NCI-H1092 treated with DMSO at 0.1 percent for 48 hours (cell line): Measurements from ENCODE around the gene PCNX1.
A peak's percentile ranks its signal among the peaks of the same experiment; 100 is the strongest.
"Not testable (repeated sequence)": the region's sequence is repeated elsewhere in the genome, so short reads cannot be mapped to it uniquely, and the experiment has no call there.

Experiments used
- DNase-seq: peaks from one replicate; lab custom pipeline; 2025; lab: John Stamatoyannopoulos, UW

PCNX1 gene

DNA sequence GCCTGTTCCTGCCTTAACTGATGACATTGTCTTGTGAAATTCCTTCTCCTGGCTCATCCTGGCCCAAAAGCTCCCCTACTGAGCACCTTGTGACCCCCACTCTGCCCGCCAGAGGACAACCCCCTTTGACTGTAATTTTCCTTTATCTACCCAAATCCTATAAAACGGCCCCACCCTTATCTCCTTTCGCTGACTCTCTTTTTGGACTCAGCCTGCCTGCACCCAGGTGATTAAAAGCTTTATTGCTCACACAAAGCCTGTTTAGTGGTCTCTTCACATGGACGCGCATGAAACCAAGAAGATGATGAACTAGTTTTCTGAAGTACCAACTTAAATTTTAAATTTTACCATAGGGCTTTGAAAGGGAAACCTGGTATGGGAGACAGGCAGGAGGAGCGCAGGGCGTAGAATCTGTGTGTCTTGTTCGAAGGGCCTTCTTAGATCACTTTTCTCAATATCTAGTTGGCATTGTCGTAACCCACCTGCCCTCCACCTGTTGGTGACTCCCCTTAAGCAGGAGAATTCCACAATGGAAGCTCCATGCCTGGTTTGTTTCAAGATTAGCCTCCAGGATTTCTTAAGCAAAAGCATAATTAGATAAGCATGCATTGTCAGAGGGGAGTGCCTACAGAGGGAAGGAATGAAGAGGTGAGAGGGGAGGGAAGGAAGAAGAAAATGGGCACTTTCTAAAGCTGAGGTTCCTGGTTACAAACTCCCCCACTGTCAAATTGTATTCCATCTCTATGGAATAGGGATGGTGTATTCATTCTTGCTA is 222.6 kb downstream of the PCNX1 start:
- not testable (repeated sequence) for DNase-seq

DNA sequence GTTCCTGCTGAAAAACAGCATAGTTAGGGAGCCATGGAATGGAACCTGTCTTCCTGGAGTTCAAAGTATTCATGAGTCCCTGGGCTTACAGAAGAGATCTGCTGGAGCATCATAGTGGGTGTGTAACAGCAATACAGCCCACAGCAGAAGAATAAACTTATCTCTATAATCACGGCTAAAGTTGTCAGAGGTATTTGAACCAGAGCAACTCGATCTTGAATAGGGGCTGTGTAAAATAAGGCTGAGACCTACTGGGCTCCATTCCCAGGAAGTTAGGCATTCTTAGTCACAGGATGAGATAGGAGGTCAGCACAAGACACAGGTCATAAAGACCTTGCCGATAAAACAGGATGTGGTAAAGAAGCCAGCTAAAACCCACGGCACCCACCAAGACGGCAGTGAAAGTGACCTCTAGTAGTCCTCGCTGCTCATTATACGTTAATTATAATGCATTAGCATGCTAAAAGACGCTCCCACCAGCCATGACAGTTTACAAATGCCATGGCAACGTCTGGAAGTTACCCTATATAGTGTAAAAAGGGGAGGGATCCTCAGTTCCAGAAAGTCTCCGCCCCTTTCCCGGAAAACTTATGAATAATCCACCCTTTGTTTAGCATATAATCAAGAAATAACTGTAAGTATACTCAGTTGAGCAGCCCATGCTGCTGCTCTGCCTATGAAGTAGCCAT is 223.4 kb downstream of the PCNX1 start:
- no peak for DNase-seq

DNA sequence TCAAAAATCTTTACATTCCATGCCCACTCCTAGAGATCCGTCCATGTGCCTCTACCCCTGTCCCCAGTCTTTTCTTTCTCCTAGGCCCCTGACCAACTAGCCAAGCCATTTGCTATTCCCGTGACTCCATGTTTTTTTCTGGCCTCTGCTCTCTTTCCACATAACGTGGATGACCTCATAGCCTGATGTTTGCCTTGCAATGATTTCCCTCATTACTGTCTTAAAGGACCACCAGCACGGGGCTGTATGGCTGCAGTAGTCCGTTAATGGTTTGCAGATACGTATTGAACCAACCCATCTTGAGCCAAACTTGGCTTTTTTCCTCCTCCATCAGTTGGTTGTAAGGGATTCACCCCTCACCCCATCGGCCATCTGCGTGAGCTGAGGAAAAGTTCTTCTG is 226.0 kb downstream of the PCNX1 start:
- no peak for DNase-seq

DNA sequence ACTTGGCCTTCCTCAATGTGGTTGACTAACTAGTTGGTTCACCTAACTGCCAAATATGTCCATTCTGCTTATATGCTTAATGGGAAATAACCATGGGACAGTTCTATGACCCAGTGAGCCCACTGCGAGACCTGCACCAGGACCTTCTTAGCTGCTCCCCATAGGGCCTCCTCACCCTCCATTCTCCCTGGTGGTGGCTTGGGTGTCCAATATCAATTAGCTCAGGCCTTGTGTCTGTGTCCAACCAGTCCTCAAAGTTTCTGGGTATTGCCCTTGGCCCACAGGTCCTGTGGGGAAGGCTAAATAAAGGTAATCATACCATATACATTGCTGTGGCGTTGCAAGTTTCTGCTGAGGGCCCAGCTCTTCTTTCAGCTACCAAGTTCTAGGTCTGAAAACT is 228.2 kb downstream of the PCNX1 start:
- DNase-seq: no peak

DNA sequence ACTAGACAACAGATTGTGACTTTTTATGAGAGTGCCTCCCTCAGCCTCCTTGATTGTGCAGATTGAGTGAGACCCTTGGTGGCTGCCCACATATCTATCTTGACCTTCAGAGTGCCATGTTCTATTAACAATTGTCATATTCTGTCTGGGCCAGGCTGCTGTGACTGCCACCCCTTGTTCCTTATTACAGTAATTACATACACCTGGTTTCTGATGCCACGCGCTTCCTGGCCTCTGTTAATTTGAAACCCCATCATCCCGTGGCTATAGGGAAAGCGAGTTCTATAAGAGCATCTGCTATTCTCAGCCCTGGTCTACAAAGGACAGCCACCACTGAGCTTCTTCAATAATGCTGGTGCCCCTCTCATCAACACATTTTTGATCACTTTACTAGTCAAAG is 228.7 kb downstream of the PCNX1 start:
- DNase-seq: no peak

DNA sequence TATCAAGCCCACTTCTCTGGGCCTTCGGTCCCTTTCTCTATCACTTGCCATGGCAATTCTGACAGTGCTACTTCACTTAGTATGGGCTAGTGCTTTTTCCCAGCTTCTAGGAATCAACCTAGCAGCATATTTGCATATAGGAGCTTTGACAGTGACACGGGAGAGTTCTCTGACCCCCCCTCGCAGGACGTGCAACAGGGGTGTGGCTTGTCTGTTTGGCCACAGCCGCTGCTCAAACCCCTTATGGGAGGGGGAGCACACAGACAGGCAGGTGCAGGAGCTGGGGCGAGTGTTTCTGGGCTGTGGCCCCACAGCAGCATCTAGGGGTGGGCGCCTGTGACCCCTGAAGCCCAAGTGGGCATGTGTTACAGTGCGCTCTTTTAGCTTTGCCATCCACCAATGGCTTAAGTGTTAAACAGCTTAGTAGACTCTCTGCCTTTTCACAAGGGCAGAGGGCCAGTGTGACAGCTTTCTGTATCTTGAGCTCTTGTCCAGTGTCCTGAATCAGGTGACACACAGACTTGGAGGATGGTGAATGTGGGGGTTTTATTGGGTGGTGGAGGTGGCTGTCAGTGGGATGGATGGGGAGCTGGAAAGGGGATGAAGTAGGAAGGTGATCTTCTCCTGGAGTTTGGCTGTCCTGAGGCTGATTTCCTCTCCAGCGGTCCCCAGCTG is 229.3 kb downstream of the PCNX1 start:
- no peak for DNase-seq

DNA sequence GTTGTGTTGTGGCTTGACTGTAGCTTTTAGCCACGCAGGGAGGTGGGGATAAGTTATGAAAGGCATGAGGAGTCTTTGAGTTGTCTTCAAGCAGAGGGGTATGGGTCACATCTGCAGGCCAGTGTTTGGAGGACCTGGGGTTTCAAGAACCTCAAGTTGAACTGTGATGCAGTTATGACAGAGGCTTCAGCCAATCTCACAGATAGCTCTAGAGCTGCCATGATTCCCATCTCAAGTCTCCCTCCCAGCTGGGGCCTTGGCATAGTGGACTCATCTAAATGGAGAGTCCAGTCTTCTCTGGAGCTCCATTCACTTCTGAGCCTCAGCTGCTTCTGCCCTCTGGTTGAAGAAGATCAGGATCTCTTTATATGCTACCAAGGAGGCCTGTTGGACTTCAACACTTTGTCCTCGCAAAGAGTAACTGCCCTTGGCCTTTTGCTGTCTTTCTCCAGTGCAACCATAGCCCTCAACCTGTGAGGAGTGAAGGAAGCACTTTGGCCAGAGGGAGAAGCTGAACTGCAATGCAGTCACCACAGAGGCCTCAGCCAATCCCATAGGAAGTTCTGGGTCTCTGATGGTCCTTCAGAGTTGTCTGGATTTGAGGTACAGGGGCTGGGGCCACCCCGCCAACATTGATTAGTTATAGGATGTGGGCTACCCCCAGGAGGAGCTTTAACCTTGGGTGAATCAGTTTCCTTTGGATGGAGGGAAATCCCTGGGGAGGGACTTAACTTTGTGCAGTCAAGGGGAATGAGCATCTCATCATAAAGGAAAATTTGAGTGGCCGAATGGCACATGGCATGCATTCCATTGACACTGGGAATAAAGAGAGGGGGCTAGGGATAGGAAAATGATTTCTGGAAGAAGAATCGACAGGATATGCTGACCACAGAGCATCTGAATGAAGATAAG is 230.5 kb downstream of the PCNX1 start:
- DNase-seq: no peak

DNA sequence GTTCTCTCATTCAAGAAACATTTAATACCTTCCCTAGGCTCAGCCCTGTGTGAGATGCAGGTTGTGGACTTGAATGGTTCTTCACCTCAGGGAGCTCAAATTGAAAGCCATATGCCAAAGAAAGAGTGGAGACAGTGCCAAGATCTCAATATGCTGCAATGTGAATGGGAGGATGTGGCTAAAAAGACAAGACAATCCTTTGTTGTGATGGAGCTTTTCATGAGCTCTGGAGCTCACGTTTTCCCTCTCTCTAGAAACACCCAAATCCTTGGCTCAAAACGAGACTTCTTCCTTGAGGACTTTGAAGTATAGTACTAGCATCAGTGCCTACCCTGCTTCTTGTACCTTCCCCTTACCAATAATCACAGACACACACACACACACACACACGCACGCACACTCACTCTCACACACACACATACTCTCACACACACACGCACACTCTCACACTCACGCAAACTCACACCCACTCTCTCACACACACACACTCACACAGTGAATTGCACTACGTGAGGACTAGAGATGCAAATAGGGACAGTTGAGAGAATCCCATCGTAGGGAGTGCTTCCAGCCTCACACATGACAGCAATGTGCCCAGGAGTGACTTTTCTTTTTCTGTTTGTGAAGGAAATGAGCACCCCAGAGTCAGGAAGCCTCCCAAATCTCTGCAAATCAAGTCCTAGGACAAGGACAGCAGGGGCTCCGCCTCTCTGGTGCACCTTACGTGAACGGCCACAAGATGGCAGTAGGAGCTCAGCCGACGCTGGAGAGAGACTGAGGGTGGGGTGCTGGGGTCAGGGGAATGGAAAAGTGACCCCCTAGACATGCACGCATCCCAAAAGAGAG is 231.4 kb downstream of the PCNX1 start:
- peak; percentile 31 for DNase-seq

DNA sequence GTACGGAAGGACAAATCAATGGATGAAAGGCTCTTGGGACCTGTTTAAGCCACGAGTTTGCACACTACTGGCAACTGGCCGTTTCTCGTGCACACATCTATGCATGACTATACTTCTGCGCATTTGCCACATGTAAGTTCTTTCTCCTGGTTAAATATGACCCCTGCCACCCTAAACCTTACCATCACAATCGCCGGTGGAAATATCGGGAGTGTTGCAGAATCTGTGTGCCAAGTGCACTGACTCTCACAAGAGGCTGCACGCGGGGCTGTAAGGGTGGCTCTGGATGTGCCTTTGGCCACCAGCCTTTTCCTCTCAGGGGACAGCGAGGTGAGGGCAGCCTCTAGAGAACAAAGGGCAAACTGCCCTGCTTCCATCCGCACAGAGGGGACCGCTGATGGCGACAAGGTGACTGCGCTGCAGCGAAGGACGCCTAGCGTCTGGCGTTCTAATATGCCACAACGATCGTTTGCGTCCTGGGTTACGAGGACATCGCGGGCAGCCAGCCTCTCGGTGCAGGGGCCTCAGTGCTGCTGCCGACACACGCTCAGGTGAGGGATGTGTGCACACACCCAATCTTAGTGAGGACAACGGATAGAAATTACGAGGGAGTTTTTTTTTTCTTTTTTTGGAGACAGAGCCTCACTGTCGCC is 232.2 kb downstream of the PCNX1 start:
- no peak for DNase-seq

DNA sequence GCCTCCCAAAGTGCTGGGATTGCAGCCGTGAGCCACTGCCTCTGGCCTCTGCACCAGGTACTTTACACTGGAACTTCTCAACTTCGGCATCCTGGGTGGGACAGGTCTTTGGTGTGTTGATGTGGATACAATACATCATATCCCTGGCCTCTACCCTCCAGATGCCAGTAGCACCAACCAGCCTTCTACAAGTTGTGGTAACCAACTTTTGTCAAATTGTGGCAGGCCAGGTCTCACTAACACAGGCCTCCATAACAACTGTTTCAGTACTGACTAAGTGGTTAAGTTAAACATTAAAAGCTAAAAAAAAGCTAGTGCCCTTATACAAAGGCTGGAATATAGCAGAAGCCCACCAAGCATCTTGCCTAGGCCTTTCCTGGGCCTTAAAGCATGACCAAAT is 232.9 kb downstream of the PCNX1 start:
- no peak for DNase-seq

DNA sequence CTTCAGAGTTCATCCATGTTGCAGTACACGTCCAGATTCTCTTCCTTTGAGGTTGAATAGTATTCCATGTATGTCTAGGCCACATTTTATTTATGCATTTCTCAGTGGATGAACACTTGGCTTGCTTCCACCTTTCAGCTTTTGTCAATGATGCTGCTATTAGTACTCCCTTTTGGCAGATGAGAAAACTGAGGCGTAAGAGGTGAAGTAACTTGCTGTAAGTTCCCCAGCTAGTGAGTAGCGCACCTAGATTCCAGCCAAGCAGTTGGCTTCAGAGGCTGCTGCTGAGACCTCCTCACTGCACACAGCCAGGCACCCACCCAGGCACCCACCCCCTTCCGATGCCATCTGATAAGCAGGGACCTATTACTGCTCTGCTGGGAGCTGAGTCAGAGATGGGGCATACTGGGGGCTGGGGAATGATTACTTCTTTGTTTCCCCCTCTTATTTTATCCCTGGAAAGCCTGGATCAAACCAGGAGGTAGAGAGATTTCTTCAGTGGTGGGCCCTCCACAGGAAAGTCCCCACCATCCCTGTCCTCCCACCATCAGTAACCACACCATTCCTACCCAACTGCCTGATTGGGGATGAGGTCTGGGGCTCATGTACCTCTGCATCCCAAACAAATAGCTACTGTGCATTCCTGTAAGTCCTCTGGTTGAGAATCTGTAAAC is 234.6 kb downstream of the PCNX1 start:
- no peak for DNase-seq

DNA sequence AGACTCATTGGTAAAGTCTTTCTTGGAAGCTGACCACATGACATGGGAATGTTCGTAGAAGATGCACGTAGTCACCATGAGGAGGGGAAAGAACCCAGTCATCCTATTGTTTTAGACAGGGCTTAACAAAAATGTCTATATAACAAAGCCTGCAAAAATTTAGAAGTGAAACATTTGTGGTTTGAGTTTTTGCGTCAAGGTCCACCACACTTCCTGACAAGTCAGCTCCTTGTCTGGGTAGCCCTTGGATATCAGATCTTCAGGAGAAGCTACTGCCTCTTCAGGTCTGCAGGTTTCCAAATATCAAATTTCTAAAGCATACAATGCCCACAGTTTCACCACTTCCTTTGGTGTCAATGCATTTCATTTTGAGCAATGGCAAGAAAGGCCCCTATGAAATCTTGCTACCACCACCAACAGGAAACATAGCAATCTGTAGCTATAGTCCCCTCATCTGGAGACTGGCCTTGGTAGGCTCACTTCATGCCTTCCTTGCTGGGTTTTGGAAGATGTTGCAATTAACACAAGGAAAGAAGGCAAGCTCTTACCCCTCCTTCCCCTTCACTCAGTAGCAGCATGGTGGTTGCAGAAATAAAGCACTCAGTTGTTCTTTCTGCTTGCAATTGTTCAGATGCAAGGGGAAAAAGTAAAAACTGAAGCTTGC is 235.2 kb downstream of the PCNX1 start:
- DNase-seq: no peak

DNA sequence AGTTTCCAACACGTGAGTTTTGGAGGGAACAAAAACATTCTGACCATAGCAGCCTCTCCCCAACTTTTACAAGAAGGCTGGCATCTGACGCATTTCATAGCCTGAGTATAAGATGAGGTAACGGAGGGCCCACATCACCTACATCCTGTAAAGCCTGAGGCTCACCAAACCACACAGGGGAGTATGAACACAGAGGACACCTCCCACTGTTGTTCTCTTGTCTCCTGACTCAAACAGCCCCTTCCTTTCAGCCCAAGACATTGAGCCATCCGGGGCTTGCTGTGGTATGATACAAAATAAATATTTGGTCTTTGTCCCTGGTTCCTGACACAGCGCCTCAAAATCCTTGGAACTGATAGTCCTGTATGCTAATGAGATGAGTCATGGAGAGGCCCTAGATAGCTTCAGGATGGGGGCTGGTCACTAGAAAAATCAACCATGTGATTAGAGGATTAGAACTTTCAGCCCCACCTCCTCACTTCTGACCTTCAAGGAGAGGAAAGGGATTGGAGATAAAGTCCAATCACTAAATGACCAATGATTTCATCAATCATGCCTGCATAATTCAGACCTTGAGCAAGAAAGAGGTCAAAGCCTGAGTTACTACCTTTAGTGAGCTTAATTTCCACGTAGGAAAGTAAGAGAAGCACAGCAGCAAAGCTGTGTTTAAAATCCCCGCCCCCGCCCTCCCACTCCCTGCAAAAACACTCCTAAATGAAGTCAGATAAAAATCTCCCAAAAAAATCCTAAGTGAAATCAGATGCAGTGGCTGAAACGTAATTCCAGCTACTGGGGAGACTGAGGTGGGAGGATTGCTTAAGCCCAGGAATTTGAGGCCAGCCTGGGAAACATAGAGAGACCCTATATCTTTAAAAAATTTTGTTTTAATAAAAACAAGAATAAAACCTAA is 236.4 kb downstream of the PCNX1 start:
- no peak for DNase-seq

DNA sequence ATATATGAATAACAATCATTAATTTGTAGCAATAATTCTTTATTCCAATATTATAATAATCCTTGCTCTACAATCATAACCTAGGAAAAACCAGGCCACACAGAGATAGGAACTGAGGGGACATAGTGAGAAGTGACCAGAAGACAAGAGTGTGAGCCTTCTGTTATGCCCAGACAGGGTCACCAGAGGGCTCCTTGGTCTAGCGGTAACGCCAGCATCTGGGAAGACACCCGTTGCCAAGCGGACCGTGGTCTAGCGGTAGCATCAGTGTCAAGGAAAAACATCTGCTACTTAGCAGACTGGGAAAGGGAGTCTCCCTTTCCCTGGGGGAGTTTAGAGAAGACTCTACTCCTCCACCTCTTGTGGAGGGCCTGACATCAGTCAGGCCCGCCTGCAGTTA is 240.1 kb downstream of the PCNX1 start:
- not testable (repeated sequence) for DNase-seq

DNA sequence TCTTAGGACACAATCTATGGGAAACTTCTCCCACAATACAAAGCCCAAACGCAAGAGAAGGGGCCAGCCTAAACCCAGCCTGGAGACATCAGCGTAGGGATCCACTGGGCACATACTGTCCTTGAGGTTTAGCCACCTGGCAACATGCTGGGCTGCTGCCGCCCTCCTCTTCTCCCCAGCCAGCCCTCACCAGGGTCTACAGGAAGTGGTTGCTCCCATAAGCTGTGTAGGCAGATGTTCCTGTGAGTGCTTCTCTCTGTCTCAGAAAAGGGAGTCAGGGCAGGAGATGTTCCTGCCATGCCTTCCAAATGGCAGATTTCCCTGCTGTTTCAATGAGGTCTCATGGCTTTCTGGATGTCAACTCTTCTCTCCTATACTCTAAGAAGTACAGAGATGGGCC is 241.4 kb downstream of the PCNX1 start:
- no peak for DNase-seq

DNA sequence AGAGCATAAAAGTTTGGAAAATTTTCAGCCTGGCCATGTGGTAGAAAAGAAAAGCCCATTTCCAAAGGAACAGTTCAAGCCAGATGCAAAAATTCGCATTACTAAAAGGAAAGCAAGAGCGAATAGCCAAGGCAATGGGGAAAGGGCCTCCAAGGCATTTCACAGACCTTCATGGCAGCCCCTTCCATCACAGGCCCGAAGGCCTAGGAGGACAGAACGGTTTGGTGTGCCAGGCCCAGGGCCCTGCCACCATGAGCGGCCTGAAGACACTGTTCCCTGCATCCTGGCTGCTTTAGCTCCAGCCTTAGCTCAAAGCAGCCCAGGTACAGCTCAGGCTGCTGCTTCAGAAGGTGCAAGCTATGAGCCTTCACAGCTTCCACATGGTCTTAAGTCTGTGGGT is 243.5 kb downstream of the PCNX1 start:
- DNase-seq: no peak

DNA sequence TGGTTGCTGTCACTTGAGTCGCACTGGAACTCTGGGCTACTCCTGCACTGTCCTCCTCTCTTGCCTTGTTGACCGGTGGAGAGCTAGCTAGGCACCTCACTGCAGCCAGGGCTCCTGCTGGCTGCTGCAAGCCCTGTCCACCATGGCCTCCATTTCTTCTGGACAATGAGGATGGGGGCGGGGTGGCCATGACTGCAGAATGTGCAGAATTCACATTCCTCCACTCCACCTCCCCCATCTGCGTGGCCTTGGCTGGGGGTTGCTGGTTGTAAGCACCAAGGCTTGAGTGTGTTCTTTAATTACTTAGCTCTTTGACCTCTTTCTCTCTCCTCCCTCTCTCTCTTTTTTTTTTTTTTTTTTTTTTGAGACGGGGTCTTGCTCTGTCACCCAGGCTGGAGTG is 248.5 kb downstream of the PCNX1 start:
- DNase-seq: no peak

DNA sequence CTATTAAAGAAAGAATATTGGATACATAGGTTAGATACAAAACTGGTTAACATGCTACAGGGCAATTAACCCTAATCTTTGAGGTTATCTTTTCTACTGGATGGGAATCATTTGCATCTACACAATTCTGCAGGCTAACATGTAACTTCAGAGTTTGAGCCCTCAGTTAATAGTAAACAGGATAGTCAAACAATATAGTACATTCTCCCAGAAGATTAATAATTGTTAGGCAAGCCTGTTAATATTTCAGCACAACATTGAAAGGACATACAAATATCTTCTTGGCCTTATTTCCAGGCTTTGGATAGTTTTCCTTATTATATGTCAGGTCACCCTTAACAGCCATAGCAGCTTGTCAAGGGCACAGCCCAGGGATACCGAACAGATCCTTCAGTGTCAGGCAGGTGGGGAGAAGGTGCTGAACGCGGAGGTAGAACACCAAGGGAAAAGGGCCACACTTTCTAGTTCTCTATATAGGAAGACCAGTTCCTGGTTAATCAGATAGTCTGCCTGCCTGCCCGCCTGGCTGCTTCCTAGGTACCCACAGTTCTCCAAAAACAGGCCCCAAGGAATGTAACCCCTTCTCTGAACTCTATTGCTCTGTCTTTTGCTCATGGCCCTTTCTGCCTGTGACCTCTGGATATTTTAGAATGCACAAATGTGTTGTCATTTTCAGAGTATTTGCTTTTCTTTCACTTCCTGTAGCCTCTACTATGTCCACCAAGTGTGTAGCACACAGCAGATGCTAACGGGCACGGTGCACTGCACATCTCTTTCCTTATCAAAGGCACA is 256.0 kb downstream of the PCNX1 start:
- DNase-seq: no peak
